ENCODE results near the gene GABRA5. TPM values are rescaled to one million over a fixed set of nuclear protein-coding genes. Genes with fewer than 3 reads are reported as not detected.
A peak's percentile ranks its signal among the peaks of the same experiment; 100 is the strongest.
"Not testable (repeated sequence)": the region's sequence is repeated elsewhere in the genome, so short reads cannot be mapped to it uniquely, and the experiment has no call there.

Gene GABRA5
- total RNA-seq, 1 experiment from 2014 or later, result not detected

DNA sequence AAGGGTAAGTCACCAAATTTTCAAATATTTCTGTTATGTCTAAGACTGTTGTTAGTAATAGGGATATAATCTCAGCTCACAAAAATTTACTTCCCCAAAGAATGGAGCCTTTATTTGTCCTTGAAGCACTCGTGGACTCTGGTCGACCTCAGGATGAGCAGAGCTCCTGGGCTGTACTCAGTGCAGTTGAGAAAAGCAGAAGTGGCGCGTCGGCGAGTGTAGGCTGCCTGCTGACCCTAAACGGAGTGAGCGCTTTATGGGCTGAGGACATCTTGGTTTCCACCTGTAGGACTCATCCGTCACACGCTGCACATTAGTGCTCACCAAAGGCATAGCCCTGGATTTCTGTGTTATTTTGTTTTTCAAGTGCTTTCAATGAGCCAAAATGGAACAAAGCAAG lies 11.0 kb downstream of the GABRA5 start:
- DNase-seq (ENCODE audit: low read depth), result no peak

DNA sequence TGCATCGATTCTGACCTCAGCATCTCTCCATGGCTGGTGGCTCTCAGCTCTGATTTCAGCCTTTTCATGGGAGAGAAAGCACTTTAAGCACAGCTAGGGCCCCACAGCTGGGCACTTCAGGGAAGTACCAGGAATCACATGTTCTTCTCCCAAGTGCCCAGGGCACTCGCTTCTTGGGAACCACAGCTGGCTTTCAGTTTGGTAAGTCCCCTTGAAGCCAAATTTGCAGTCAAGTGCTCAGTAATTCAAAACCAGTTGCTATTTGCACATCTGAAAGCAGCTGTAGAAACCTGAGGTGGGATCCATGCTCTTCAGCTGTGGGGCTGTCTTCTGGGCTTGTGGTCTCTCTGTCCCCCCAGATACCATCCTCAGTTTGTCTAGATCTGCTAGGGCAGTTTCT lies 12.8 kb downstream of the GABRA5 start:
- no peak for DNase-seq (ENCODE audit: low read depth)

DNA sequence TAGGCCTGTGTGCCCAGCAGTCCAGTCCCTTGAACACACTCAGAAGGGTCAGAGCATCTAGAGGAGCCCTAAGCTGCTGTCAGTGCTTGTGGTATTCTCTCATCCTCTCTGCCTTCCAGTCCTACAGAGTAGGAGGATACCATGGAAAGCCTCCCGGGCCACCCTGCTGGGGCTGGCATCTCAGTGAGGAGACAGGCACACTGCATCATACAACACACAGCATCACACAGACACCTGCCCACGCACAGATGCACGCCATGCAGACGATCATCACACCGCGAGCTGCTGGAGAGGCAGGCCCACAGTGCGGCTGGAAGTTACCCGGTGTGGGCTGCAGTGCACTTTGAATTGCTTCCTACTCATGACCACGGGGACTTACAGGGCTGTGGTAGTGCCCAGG lies 15.2 kb downstream of the GABRA5 start:
- no peak for DNase-seq (ENCODE audit: low read depth)

DNA sequence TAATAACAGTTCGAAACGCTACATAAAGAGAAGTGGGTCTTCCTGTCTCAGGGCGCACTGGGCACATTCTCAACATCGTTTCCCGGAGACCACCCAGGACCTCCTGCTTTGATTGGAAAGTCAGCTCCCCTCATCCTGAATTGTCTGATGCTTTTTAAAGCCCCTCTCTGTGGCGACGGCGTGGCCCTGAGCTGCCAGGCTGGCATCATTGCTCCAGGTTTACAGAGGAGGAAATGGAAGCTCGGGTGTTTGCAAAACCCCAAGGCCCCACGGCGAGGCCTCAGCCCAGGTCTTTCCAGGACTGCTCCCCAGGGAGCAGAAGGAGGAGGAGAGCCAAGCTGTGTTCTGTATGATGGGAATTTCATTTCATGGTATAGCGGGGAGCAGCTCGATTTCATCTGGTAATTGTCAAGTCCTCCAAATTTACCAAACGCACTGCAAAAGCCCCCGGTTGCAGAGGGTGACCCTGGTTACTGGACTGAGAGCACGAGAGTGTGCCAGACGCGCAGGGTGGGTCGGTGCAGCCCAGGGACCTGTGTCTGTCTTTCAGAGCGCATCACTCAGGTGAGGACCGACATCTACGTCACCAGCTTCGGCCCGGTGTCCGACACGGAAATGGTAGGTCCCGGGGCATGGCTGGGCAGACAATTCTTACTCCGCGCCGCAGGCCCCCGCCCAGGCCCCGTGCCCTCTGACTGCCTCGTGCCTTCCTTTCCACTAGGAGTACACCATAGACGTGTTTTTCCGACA lies 15.9 kb downstream of the GABRA5 start:
- no peak for DNase-seq (ENCODE audit: low read depth)

DNA sequence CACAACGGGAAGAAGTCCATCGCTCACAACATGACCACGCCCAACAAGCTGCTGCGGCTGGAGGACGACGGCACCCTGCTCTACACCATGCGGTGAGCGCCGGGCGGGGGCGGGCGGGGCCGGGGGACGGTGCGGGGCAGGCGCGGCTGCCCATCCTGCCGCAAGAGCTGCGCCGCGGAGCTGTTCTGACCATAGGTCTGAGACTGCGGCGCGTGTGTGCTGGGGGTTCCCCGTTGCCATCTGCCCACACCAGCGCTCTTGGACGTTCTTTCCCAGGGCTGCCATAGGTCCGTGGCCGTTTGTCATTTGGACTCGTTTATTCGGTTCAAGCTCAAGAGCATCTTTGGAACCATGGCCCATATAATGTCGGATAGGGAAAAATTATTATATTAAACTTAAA lies 16.6 kb downstream of the GABRA5 start:
- DNase-seq (ENCODE audit: low read depth), result no peak

DNA sequence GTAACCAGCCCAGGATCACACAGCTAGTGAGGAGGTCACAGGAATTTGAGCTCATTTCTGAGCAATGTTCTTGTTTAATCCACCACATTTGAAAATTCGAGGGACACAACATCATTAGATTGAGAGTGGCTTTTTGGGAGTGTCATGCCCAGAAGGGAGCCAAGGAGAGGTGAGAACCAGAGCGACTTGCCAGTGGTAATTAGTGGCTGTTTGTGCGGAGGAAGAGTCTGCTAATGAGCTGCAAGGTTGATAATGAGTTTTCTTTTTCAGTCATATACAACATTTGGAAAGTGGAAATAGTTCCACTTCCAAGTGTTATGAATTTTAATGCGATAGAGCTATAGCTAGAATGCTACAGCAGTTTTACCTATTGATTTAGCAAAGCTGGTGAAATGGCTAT lies 19.7 kb downstream of the GABRA5 start:
- no peak for DNase-seq (ENCODE audit: low read depth)

DNA sequence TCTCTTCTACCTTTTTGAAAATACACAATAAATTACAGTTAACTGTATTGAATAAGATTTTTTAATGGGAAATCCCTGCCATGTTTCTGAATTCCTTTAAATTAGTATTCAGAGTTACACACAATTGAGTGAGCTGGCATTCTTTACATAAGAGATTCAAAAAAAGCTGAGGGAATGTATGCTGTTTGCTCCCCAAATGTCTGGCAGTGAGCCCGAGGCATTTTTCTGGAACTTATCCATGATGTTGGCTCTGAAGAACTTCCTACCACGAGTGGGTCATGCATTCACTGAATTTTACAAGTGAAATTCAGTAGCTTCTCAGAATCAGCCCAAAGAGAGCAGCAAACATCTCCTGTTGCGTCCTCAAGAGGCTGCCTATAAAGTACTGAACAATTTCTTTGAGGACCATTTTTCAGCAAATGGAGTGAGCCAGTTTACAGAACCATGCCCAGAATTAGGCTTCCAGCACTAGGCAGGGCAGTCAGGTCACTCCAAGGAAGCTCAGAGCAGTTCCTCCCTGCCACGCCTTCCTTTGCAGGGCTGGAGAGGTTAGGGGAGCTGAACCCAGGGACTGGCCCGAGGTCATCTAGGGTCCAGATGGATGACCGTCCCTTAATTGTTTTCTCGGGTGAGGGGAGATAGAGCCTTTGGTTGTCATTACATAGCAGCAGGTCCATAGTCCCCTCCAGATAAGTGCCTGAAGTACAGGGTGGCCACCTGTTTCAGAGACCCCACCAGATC lies 21.2 kb downstream of the GABRA5 start:
- DNase-seq (ENCODE audit: low read depth), result no peak

DNA sequence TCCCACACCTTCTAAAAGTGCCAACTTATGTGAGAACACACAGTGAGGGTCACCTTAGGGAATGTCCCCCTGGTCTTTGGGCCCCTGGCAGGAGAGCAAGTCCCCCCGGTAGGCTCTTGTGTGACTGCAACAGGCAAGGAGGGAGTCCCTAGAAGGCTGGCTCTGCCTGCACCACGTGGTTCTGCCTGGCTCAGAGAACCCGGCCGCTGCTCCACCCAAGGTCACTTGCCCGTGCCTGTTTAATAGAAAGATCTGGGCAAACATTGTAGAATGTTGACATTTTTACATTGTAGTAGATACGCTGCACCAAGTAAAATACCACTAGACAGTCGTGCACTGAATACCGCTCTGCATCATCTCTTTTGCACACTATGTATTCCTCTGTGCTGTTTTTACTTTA lies 21.9 kb downstream of the GABRA5 start:
- DNase-seq (ENCODE audit: low read depth), result no peak

DNA sequence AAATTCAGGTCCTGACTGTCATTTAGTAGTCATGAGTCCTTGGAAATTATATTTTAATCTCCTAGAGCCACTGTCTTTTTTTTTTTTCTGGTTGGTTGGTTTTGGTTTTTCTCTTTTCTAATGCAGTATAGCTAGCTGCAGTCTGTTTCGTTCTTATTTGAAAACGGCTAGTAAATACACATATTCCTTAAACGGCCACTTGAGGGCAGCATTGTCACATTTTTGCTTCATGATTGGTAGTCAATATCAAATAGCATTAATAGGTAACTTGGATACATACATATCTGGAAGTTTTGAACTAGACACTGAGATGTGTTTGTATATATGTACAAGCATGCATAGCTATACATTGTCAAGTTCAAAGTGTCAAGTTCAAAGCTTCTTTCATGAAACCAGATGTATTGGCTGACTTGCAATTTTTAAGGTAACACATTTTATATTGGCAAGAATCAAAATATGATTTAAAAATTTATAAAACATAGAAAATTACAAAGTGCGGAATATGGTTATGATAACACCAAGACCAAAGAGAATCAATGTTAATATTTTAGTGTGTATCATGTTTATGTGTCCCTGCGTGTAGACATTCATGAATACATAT lies 22.5 kb downstream of the GABRA5 start:
- DNase-seq (ENCODE audit: low read depth), result peak; percentile 59

DNA sequence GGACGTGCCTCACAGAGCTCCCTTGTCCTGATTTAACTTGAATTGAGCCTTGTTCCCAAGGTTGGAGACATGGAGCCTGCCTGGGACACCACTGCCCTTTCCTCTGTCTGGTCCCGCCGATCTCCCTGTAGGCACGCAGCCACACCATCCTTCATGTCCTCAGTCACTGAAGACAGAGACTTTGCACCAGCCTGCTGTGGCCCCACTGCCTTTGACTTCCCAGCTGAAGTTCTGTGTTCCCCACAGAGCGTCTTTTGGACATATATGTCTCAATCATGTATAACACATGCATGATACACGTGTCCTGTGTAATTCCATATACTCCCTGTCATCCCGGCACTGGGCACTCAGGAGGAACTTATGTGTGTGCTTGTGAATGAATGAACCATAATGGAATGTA lies 23.6 kb downstream of the GABRA5 start:
- DNase-seq (ENCODE audit: low read depth), result no peak

DNA sequence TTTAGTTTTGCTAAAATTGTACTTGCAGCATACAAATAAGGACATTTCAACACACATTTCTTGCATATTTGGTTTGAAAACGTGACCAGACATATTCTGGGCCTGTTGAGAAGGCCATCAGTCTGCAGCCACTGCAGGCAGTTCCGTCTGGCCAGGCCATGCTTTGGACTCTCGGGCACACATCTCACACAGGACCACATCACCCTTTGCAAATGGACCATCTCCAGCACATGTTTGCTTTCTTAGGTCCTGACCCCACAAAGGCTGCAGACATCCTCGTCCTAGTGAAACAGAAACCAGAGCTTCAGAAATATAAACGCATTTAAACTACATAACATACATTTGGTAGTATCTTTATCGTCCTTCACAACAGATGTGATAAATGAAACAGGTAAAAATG lies 24.1 kb downstream of the GABRA5 start:
- DNase-seq (ENCODE audit: low read depth), result no peak

DNA sequence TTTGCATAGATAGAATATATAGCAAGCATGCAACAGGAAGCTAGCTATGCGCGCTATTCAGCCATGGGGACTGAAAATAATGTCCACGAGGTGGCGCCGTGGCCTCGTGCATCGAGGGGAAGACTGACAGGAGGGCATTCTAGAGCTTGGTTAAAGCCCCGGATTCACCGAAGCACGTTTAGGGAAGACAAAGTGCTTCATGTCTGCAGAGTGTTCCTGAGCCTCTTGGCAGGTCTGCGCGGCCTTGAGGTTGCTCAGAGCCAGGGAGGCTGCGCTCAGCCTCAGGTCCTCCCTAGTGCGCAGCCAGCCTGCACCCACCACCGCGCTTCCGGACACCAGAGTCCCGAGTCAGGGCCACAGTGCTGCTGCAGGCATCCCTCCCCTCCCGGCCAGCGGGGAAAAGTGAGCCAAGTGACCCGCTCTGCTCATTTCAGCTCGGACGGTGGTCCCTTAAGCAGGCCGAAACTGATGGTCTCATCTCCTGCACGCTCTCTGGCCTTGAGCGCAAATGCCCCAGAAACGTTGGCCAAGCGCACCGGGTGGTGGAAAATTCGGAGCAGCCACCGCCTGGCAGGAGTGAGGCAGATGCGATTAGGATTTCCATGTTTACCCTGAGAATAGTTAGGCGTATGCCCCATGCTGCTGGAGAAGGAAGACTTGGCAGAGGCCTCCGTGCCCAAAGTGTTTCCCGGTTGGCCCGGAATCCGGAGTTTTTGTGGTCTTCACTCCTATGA lies 24.8 kb downstream of the GABRA5 start:
- peak; percentile 54 for DNase-seq (ENCODE audit: low read depth)

DNA sequence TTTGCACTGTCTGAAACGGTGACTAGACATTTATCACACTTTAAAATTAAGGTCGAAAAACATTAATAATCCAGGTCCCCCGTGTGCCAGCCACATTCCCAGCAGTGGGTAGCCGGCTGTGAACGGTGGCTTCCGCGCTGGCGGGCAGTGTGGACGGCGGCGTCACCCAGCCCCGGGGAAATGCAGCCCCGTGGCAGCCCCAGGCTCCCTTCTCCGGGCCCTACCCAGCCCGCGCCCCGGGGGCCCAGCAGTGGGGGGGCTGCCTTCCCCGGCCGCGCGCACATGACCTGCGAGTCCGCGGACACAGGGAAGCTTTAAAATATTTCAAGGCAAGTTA lies 25.3 kb downstream of the GABRA5 start:
- no peak for DNase-seq (ENCODE audit: low read depth)

DNA sequence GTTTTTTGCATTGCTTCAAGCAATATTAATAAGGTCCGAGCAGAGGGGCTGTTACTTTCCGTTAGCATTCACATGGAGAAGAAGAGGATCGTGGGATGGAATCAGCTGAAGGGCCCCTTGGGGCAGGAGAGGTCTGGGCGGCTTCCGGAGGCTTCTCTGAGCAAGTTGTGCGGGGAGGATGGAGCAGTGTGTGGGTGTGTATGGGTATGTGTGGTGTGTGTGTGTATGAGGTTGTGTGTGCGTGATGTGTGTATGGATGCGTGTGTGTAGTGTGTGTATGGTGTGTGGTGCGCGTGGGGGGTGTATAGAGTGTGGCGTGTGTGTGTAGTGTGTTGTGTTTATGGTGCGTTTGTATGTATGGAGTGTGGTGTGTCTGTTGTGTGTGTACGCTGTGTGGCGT lies 25.8 kb downstream of the GABRA5 start:
- no peak for DNase-seq (ENCODE audit: low read depth)

DNA sequence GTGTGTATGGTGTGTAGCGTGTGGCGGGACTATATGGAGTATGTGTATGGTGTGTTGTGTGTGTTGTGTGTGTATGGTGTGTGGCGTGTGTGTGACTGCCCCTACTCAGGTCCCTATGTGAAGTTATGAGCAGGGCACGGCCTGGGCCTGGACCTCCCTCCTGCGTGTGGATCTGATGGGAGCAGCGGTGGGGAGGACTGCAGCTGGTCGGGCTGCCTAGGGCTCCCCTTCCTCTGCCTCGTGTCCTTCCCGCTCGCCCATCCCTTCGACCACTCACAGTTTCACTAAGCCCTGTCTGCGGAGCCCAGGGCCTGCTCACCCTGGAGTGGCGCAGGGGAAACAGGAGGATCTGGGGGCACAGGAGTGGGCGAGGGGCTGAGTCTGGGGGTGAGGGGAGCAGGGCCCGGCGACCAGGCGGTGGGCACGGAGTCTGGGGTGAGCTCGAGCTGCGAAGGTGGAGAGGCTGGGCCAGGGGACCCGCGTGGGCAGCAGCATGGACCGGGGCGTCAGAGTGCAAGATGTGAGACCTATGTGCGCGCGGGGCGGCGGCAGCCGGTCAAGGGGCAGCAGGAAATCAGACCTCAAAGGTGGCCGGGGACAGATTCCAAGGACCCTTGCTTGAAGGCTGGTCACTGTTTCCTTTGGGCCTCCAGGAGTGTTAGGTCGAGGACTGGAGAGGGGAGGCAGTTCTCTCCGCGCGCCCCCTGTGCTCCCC lies 26.6 kb downstream of the GABRA5 start:
- DNase-seq (ENCODE audit: low read depth), result no peak

DNA sequence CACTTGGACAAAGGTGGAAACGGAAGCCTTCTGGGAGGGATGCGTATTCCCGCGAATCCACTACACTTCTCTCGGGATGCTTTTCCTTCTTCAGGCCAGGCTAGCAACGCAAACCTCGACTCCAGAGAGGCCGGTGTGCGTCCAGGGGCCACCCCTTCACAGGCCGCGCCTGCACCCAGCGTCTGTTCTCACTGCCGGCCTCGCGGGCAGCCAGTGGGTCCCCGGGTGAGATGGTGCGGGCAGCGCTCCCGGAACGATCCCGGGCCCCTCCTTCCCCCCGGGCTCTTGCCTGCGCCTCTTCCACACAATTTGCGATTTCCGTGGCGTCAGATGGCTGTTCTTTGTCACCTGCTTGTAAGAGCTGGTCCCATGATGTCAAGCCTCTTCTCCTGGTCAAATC lies 27.3 kb downstream of the GABRA5 start:
- DNase-seq (ENCODE audit: low read depth), result no peak

DNA sequence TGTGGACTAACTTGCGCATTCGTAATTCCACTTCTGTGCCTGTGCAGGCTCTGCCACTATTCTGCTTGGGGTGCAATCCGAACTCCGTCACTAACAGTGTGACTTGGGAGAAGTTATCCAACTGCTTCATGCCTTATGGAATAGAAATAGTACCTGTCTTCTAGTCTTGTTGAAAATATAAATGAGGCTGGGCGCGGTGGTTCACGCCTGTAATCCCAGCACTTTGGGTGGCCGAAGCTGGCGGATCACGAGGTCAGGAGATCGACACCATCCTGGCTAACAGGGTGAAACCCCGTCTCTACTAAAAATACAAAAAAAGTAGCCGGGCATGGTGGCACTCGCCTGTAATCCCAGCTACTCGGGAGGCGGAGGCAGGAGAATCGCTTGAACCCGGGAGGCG lies 28.5 kb downstream of the GABRA5 start:
- DNase-seq (ENCODE audit: low read depth), result not testable (repeated sequence)

DNA sequence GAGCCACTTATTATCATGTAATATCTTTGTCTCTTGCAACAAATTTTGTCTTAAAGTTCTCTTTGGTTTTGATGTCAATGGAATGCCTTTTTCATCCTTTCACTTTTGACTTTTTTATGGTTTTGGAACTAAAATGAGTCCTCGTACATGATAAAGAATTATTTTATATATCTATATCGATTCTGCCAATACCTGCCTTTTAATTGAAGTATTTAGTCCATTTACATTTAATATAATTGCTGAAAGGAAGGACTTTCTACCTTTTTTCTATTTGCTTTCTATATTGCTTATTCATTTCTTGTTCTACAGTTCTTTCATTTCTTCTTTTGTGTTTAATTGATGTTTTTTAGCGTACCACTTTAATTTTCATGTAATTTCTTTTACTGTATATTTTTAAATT lies 32.8 kb downstream of the GABRA5 start:
- no peak for DNase-seq (ENCODE audit: low read depth)

DNA sequence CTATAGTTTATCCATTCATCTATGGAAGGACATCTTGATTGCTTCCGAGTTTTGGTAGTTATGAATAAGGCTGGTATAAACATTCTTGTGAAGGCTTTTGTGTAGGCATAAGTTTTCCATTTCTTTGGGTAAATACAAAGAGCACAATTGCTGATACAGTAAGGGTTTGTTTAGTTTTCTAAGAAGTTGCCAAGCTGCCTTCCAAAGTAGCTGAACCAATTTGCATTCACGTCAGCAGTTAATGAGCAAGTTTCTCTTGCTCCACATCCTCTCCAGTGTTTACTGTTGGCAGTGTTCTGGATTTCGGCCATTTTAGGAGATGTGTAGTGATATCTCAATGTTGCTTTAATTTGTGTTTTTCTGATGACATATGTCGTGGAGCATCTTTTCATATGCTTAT lies 34.2 kb downstream of the GABRA5 start:
- no peak for DNase-seq (ENCODE audit: low read depth)

DNA sequence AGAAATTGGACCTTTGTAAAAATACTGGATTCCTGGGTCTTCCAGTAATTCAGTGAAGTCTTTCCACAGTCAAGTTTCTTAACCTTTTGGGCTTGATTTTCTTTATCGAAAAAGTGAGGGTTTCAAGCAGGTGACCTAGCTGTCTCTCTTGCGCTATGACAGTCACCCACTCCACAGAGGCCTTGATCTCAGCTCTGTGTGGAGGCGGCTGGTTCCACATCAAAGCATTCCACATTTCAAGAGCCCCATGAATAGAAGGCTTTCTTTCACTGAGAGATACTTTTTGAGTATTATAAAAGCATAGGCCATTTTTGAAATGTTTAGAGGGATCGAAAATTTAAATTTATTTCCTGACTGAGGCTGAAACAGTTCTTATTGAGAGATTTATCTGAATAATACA lies 43.9 kb downstream of the GABRA5 start:
- no peak for DNase-seq (ENCODE audit: low read depth)

DNA sequence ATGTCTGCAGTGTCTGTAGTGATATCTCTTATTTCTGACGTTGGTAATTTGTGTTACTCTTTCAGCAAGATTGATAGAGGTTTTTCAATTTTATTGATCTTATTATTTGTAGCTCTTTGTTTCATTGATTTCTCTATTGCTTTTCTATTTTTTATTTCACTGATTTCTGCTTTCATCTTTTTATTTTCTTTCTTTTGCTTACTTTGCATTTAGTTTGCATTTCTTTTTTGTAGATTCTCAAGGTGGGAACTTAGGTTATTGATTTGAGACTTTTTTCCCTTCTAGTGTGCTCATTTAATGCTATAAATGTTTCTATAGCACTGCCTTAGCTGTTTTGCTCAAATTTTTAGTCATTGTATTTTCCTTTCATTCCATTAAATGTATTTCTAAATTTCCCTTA lies 54.6 kb downstream of the GABRA5 start:
- no peak for DNase-seq (ENCODE audit: low read depth)

DNA sequence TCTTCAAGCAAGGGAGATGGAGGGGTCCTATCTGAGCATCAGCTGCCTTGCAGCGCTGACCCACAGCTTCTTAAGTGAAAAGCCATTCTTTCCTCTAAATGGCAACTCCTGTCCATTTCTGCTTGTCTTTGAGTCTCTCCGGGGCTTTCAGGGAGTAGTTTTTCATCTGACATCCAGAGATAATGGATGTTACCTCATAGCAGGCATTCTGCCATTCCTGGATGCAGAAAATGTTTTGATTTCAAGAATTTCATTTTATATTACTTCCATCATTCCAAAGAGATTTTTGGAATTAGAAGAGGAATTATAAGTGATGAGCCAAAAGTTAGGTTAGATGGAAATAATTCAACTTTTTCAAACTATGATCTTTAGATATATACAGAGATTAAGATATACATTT lies 59.2 kb downstream of the GABRA5 start:
- DNase-seq (ENCODE audit: low read depth), result no peak
